Stimulated activated memory B cell treated with anti-CD40 and anti-IgM and Interleukin-4, amounts not matched to agents 10 μg/mL and 1 μg/mL and 100 μg/mL, for 72 hours (primary cell): Measurements from ENCODE around the gene HRAS.

Source experiments
- ATAC-seq: fragments of 150-1000 bp; cut with Tn5 transposase; 2 replicates; pipeline ENCODE4 v1.10.0; 2021
- H3K27ac Mint-ChIP-seq: one replicate; pipeline ENCODE4 v1.8.0; 2022; ENCODE audit warnings: mild to moderate bottlenecking, mixed read lengths
- H3K27me3 Mint-ChIP-seq: one replicate; pipeline ENCODE4 v1.8.0; 2022; ENCODE audit warnings: mixed read lengths
- H3K36me3 Mint-ChIP-seq: one replicate; pipeline ENCODE4 v1.8.0; 2022; ENCODE audit warnings: mixed read lengths
- H3K4me1 Mint-ChIP-seq: one replicate; pipeline ENCODE4 v1.8.0; 2022; ENCODE audit warnings: mixed read lengths
- H3K4me3 Mint-ChIP-seq: one replicate; pipeline ENCODE4 v1.8.0; 2022; ENCODE audit warnings: mild to moderate bottlenecking, moderate library complexity, mixed read lengths
- H3K9me3 Mint-ChIP-seq: one replicate; pipeline ENCODE4 v1.8.0; 2022; ENCODE audit warnings: mixed read lengths

HRAS gene

GRCh38 chr11:502288-503178, 32.8 kb downstream of the HRAS start:
- H3K27ac Mint-ChIP-seq = peak overlapping the region; percentile 100
- no peak for ATAC-seq
- H3K27me3 Mint-ChIP-seq = no peaks in the 10 kb centered on the region
- no peaks in the 10 kb centered on the region for H3K9me3 Mint-ChIP-seq
- H3K4me1 Mint-ChIP-seq = peaks cover 62% of the 10 kb centered on the region
- H3K36me3 Mint-ChIP-seq = peaks cover 52% of the 10 kb centered on the region
- H3K4me3 Mint-ChIP-seq = peak overlapping the region; percentile 50

GRCh38 chr11:501683-502287, 33.6 kb downstream of the HRAS start:
- Mint-ChIP-seq H3K4me3 (no peak overlapping the region), H3K4me1 (peaks cover 68% of the 10 kb centered on the region), H3K36me3 (peaks cover 59% of the 10 kb centered on the region), H3K9me3 (no peaks in the 10 kb centered on the region), H3K27me3 (no peaks in the 10 kb centered on the region), H3K27ac (peak overlapping the region; percentile 100)
- no peak for ATAC-seq

GRCh38 chr11:501001-501682, 34.2 kb downstream of the HRAS start:
- H3K27me3 Mint-ChIP-seq = no peaks in the 10 kb centered on the region
- no peaks in the 10 kb centered on the region for H3K9me3 Mint-ChIP-seq
- no peak for ATAC-seq
- H3K4me3 Mint-ChIP-seq = no peak overlapping the region
- peaks cover 57% of the 10 kb centered on the region for H3K36me3 Mint-ChIP-seq
- peak overlapping the region; percentile 100 for H3K27ac Mint-ChIP-seq
- peaks cover 62% of the 10 kb centered on the region for H3K4me1 Mint-ChIP-seq

- Mint-ChIP-seq H3K9me3 (no peaks in the 10 kb centered on the region), H3K27ac (no peak overlapping the region)
Observed at GRCh38 chr11:499201-500076, 35.9 kb downstream of the HRAS start.

GRCh38 chr11:498297-499181, 36.8 kb downstream of the HRAS start:
- H3K4me3 Mint-ChIP-seq = no peak overlapping the region
- H3K4me1 Mint-ChIP-seq = peaks cover 49% of the 10 kb centered on the region
- H3K9me3 Mint-ChIP-seq = no peaks in the 10 kb centered on the region
- no peak overlapping the region for H3K27ac Mint-ChIP-seq
- H3K27me3 Mint-ChIP-seq = no peaks in the 10 kb centered on the region
- ATAC-seq = no peak
- H3K36me3 Mint-ChIP-seq = peaks cover 70% of the 10 kb centered on the region

More at GRCh38 chr11:499201-500076, 35.9 kb downstream of the HRAS start:
- no peaks in the 10 kb centered on the region for H3K27me3 Mint-ChIP-seq
- H3K36me3 Mint-ChIP-seq = peaks cover 70% of the 10 kb centered on the region
- ATAC-seq = no peak
- peaks cover 56% of the 10 kb centered on the region for H3K4me1 Mint-ChIP-seq
- H3K4me3 Mint-ChIP-seq = no peak overlapping the region

- no peak for ATAC-seq
Observed at GRCh38 chr11:497565-498296, 37.6 kb downstream of the HRAS start.

GRCh38 chr11:496834-497564, 38.4 kb downstream of the HRAS start:
- Mint-ChIP-seq H3K9me3 (no peaks in the 10 kb centered on the region), H3K4me3 (no peak overlapping the region), H3K4me1 (peaks cover 46% of the 10 kb centered on the region), H3K27me3 (no peaks in the 10 kb centered on the region), H3K36me3 (peaks cover 77% of the 10 kb centered on the region), H3K27ac (peak overlapping the region; percentile 22)
- ATAC-seq = no peak

More at GRCh38 chr11:497565-498296, 37.6 kb downstream of the HRAS start:
- Mint-ChIP-seq H3K4me3 (no peak overlapping the region), H3K9me3 (no peaks in the 10 kb centered on the region), H3K36me3 (peaks cover 74% of the 10 kb centered on the region), H3K4me1 (peaks cover 46% of the 10 kb centered on the region), H3K27ac (peak overlapping the region; percentile 22), H3K27me3 (no peaks in the 10 kb centered on the region)

- no peak for ATAC-seq
- H3K4me3 Mint-ChIP-seq = no peak overlapping the region
- no peak overlapping the region for H3K27ac Mint-ChIP-seq
- peaks cover 75% of the 10 kb centered on the region for H3K36me3 Mint-ChIP-seq
- H3K9me3 Mint-ChIP-seq = no peaks in the 10 kb centered on the region
- no peaks in the 10 kb centered on the region for H3K27me3 Mint-ChIP-seq
- peaks cover 33% of the 10 kb centered on the region for H3K4me1 Mint-ChIP-seq
Observed at GRCh38 chr11:495537-495931, 39.8 kb downstream of the HRAS start.

GRCh38 chr11:494761-495536, 40.4 kb downstream of the HRAS start:
- no peak for ATAC-seq
- peaks cover 29% of the 10 kb centered on the region for H3K4me1 Mint-ChIP-seq
- H3K4me3 Mint-ChIP-seq = no peak overlapping the region
- H3K36me3 Mint-ChIP-seq = peaks cover 75% of the 10 kb centered on the region
- no peaks in the 10 kb centered on the region for H3K9me3 Mint-ChIP-seq
- no peak overlapping the region for H3K27ac Mint-ChIP-seq
- H3K27me3 Mint-ChIP-seq = no peaks in the 10 kb centered on the region

GRCh38 chr11:492427-493226, 42.7 kb downstream of the HRAS start:
- no peak overlapping the region for H3K4me3 Mint-ChIP-seq
- H3K27me3 Mint-ChIP-seq = no peaks in the 10 kb centered on the region
- peak; percentile 29 for ATAC-seq
- peak overlapping the region; percentile 40 for H3K27ac Mint-ChIP-seq
- H3K4me1 Mint-ChIP-seq = peaks cover 28% of the 10 kb centered on the region
- no peaks in the 10 kb centered on the region for H3K9me3 Mint-ChIP-seq
- H3K36me3 Mint-ChIP-seq = peaks cover 65% of the 10 kb centered on the region

GRCh38 chr11:491358-491757, 44.0 kb downstream of the HRAS start:
- Mint-ChIP-seq H3K4me3 (no peak overlapping the region), H3K9me3 (no peaks in the 10 kb centered on the region), H3K36me3 (peaks cover 53% of the 10 kb centered on the region), H3K27ac (no peak overlapping the region), H3K4me1 (peaks cover 21% of the 10 kb centered on the region), H3K27me3 (no peaks in the 10 kb centered on the region)
- no peak for ATAC-seq

GRCh38 chr11:490930-491260, 44.5 kb downstream of the HRAS start:
- Mint-ChIP-seq H3K4me3 (no peak overlapping the region), H3K36me3 (peaks cover 51% of the 10 kb centered on the region), H3K27ac (no peak overlapping the region), H3K27me3 (no peaks in the 10 kb centered on the region), H3K4me1 (peaks cover 18% of the 10 kb centered on the region), H3K9me3 (no peaks in the 10 kb centered on the region)
- no peak for ATAC-seq
